ENCODE measurements around the gene ZMYND19. TPM values are rescaled to one million over a fixed set of nuclear protein-coding genes. Genes with fewer than 3 reads are reported as not detected.

Gene ZMYND19
- 10 to 100 TPM; 14.2 to 18.5 (median 18.4) TPM for total RNA-seq
- long read RNA-seq, donor 1, transcript ZMYND19-201 (6 exons, 1,375 nt), result major isoform, 17 of 38 reads
- long read RNA-seq, donor 1, partial matches to known transcripts, result 5 of 38 reads
- long read RNA-seq, donor 1, other reads (novel, unspliced or antisense), result 16 of 38 reads
- long read RNA-seq, donor 2, result 0 reads

GRCh38 chr9:137590469-137591383, at the start of gene ZMYND19:
Gene ZMYND19, minus strand, starts transcription at chr9:137590512. Its CDS starts 249 bp downstream, at chr9:137590263.
- ATAC-seq, result peak; percentile 99
- intact Hi-C loops (cut with DNase I, micrococcal nuclease), result no loop called here
- Histone ChIP-seq H3K4me3 (peak within 1 kb of the TSS; percentile 54), H3K4me1 (ENCODE audit: low read depth) (peaks cover 15% of the 10 kb centered on the region), H3K36me3 (ENCODE audit: low read depth) (no peaks in the 10 kb centered on the region), H3K9me3 (no peaks in the 10 kb centered on the region)
- DNase-seq, result peak; percentile 90 to 95 (median 92)
- no peak for TF ChIP-seq CTCF (IDR thresholded peaks at IDR 0.05)

GRCh38 chr9:137639303-137640051, 49.2 kb upstream of the ZMYND19 start:
- Histone ChIP-seq H3K4me3 (no peak overlapping the region), H3K4me1 (ENCODE audit: low read depth) (no peaks in the 10 kb centered on the region), H3K9me3 (no peaks in the 10 kb centered on the region), H3K36me3 (ENCODE audit: low read depth) (no peaks in the 10 kb centered on the region)
- ATAC-seq, result peak; percentile 58
- no peak for TF ChIP-seq CTCF (IDR thresholded peaks at IDR 0.05)
- intact Hi-C loops (cut with DNase I, micrococcal nuclease), result no loop called here
- no peak for DNase-seq

- ATAC-seq, result no peak
These were observed 48.4 kb upstream of the ZMYND19 start for GRCh38 chr9:137638680-137639079.

GRCh38 chr9:137634016-137634415, 43.7 kb upstream of the ZMYND19 start:
- Histone ChIP-seq H3K9me3 (no peaks in the 10 kb centered on the region), H3K36me3 (ENCODE audit: low read depth) (no peaks in the 10 kb centered on the region), H3K4me1 (ENCODE audit: low read depth) (peaks cover 9% of the 10 kb centered on the region), H3K4me3 (no peak overlapping the region)
- intact Hi-C loops (cut with DNase I, micrococcal nuclease), result no loop called here
- ATAC-seq (no peak), DNase-seq (no peak)
- TF ChIP-seq CTCF (IDR thresholded peaks at IDR 0.05), result no peak

More at GRCh38 chr9:137638680-137639079, 48.4 kb upstream of the ZMYND19 start:
- no peak for TF ChIP-seq CTCF (IDR thresholded peaks at IDR 0.05)
- Histone ChIP-seq H3K9me3 (no peaks in the 10 kb centered on the region), H3K4me3 (no peak overlapping the region), H3K36me3 (ENCODE audit: low read depth) (no peaks in the 10 kb centered on the region), H3K4me1 (ENCODE audit: low read depth) (no peaks in the 10 kb centered on the region)
- DNase-seq, result peak in 1 of 3 donors; percentile 32
- intact Hi-C loops (cut with DNase I, micrococcal nuclease), result no loop called here

GRCh38 chr9:137632230-137633161, 42.2 kb upstream of the ZMYND19 start:
- no peak for ATAC-seq
- H3K9me3 ChIP-seq, result no peaks in the 10 kb centered on the region
- H3K4me1 ChIP-seq (ENCODE audit: low read depth), result peaks cover 9% of the 10 kb centered on the region
- H3K36me3 ChIP-seq (ENCODE audit: low read depth), result no peaks in the 10 kb centered on the region
- DNase-seq, result peak in 1 of 3 donors; percentile 31
- H3K4me3 ChIP-seq, result no peak overlapping the region
- intact Hi-C loops (cut with DNase I, micrococcal nuclease), result no loop called here
- no peak for TF ChIP-seq CTCF (IDR thresholded peaks at IDR 0.05)
